Activated gamma-delta T cell treated with Interleukin-2 at 50 U/mL for 16 hours (primary cell): Measurements from ENCODE around the gene SFT2D3.

ENCODE experiments used
- DNase-seq: peaks from one replicate; pipeline ENCODE4 v3.0.0-alpha.2; 2020

Gene SFT2D3

GRCh38 chr2:127754186-127754585 lies 52.9 kb downstream of the SFT2D3 start:
- DNase-seq, result no peak
